Left renal pelvis (tissue), 4 donors: ENCODE results near the gene TMEM40. TPM values are rescaled to one million over a fixed set of nuclear protein-coding genes. Genes with fewer than 3 reads are reported as not detected.
"Not testable (repeated sequence)": the region's sequence is repeated elsewhere in the genome, so short reads cannot be mapped to it uniquely, and the experiment has no call there.

Experiments used
- DNase-seq, 4 donors: peaks; one replicate each; pipeline ENCODE4 v3.0.0-alpha.2; 2013; ENCODE audit warnings: low read depth in 4 of 4, low spot score in 3 of 4
- polyA plus RNA-seq, 4 donors: library from polyadenylated mRNA; unstranded; fragments of 120-200 nt; gene quantifications; one replicate each; pipeline ENCODE4 v1.2.1, GENCODE V29; 2013; ENCODE audit not compliant: insufficient read length in 4 of 4

TMEM40 gene
- polyA plus RNA-seq, 4 donors, result 0.38 to 3.4 (median 1.7) TPM

DNA sequence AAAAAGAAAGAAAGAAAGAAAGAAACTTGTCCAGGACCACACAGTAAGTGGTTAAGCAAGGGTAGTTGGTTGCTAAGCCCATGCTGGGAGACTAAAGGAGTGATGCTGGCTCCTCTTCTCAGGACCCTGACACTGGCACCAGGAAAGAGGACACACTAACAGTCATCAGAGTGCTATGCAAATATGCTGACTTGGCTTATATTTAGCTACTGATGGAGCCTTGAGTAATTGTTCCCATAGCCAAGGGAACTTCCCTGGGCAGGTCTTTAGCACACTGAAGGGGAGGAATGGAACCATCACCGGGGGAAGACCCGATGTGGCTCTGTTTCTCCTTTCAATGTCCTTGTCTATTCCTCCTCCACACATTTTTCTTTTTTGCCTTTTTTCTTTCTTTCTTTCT, 6.2 kb downstream of the TMEM40 start:
- DNase-seq, result no peak

DNA sequence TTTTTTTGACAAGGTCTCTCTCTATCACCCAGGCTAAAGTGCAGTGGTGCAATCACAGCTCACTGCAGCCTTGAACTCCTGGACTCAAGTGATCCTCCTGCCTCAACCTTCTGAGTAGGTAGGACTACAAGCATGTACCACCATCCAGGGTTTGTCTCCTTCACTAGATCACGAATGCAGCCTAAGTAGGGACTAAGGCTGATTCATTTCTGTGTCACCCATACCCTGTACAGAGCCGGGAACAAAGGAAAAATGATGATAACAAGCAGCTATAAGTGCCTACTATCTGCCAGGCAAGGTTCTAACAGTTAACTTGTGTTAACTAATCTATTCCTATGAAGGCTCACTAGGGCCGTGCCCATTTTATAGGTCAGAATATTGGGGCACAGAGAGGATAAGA, 7.0 kb downstream of the TMEM40 start:
- DNase-seq, result no peak

DNA sequence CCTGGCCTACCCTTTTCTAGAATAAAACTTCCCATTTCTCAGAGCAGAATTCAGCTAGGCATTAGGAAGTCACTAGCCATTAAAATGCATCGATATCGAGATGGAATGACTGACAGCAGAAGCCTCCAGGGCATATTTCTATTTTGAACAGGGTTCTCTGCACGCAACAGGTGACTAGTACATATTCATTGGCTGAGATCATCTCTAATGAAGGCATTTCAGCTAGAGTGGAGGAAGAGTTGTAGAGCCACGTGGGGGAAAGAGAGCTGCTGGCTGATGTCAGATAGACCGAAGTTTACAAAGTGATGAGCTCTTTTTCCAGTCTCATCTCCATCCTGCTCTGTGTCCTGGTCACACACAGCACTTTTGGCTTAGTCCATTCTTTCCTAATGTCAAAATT, 7.5 kb downstream of the TMEM40 start:
- no peak for DNase-seq

DNA sequence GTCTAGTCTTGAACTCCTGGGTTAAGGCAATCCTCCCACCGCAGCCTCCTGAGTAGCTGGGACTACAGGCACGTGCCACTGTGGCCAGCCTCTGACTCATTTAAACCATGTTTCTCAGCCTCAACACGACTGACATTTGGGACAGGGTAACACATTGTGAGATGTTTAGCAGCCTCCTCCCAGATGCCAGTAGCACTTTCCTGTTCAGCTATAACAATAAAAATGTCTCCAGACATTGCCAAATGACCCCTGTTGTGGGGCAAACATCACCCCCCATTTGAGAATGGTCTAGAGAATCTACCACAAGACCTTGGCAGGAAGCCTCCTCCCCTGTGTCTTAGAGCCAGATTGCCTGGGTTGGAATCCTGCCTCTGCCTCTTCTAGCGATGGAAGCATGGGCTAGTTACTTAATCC, 8.4 kb downstream of the TMEM40 start:
- no peak for DNase-seq

DNA sequence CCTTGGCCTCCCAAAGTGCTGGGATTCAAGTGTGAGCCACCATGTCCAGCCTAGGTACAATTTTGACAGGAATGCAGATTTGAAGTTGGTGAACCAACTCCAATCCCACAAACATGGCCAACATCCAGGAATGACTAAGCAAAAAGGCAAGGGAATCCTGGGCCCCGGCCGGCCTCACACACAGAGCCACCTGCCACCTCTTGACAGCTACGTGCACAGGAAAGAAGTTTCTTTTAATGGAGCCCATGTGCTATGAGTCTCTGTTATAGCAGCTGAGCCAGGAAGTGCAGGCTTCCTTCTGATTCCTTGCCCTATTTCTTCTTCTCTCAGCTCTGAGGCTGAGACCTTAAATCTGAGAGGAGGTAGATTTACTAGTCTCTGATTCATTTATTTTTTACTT, 8.8 kb downstream of the TMEM40 start:
- no peak for DNase-seq

DNA sequence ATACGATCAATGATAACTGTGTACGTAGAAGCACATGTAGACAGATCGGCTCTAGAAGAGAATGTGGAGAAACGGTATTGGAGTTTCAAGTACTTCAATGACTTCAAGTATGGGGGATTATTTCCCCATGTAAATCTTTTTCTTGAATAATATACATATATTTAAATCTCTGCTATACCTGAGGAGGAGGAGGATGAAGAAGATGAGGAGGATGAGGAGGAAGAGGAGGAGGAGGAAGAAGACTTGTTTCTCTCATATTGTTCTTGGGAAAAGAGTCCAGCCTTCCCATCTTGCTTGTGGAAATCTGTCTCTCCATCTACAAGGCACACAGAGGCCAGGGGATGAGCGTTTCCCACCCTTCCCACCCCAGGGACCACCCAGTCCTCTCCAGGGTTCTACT, 10.6 kb downstream of the TMEM40 start:
- no peak for DNase-seq

DNA sequence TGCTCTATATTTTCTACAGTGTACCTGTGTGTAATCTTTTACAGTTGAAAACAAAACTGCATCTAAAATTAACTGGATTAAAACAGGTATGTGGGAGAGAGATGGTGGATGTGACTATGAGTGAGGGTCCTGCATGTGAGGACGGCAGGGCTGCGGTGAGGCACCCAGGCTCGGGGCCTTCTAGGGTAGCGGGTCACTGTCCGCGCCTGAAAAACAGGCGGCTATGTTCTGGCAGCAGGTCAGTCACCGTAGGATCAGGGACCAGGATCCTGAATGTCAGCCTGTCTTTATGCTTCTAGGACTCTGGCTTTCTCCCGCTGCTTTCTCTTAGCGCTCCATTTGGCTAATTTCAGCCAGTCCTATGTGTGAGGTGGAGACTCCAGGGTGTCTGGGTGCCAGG, 12.6 kb downstream of the TMEM40 start:
- no peak for DNase-seq

DNA sequence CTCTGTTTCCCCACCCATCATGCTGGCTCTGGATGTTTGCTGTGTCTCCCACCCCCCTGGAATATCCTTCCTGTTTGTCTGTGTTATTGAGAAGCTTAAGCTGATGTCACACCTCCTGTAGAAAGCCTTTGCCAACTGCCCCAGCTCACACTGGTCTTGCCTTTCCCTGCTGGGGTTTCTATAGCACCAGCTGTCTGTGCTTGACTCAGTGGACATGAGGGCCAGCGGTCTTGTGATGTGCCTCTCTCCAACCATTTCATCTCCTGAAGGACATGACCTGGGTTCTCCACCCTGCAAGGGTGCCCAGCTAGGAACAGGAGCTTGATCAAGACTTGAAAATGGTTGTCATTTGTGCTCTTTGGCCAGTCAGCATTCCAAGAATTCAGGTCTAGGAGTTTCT, 14.7 kb downstream of the TMEM40 start:
- DNase-seq, result no peak

DNA sequence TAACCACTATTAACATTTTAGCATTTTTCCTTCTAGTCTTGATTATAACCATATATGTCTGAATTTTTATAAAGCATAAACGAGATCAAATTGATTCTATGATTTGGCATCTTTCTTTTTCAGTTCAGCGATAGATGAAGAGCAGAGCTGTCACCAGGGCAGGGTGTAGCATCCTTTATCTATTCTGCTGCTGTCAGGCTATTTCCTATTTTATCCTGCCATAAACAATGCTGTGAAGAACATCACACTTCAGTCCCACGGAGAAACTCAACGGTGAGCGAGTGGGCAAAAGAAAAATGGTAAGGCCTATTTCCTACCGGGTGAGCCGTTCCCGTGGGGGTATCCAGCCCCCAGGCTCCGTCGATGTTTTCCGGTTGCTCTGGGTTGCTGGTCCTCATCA, 15.5 kb downstream of the TMEM40 start:
- DNase-seq, result no peak

DNA sequence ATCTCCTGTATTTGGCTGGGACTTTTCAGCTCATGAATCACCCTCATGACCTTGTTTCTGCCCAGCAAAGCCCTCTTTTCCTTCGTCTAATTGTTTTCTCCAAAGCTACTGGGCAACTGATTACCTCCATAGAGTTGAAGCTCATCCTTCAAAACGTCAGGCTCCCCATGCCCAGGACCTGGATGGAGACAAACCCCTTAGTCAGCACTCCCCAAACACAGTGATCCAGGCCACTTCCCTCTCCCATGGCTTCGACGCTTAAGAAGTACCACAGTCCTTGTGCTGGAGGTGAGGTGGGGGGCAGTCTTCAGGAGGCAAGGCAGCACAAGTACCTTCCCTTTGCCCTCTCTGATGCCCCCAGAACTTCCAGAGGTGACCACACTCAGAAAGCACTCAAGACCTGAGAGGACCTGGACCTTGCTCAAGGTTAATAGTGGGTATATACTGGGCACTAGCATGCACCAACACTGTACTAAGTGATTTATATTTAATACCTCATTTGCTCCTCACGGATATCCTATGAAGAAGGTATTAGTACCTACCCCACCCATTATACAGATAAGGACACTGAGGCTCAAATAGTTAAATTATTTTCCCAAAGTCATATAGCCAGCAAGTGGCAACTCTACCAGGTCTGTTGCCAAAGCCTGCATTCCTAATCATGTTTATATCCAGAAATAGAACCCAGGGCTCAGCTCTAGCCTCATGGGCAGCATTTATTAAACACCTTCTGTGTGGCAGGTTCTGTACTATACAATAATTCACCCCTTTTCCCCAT, 16.5 kb downstream of the TMEM40 start:
- no peak for DNase-seq

DNA sequence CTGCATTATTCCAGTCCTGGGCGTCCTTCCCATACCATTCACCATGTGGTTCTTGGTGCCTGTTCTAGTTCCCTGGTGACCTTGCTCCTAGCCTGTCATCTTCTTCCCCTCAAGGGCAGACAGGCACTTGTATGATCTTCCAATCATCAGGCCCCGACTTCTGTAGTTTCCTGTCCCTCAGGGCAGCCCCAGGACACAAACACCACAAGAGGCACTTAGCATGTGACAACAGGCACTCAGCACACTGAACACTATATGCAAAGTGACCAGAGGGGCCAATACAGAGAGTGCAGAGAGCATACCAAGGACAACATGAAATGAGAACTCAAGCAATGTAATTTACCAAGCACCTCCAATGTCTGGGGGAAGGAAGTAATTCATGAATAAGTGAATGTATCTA, 17.9 kb downstream of the TMEM40 start:
- DNase-seq, result no peak

DNA sequence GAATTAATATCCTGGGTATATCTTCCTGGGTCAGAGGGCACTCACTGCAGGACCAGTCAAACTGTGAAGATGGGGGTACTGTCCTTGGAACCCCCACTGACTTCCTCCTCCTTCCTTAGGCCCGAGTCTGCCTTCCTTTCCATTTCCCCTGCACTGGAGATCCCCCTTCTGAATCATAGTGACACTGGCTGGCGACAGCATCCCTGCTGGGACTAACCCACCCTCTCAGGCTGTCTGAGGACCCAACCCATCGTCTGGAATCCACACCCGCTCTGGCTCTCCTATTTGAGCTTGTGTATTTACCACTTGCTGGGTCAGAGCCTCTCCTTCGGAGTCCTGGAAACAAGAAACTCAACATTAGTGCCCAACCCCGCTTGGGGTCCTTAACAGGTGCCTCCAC, 21.2 kb downstream of the TMEM40 start:
- DNase-seq, result no peak

DNA sequence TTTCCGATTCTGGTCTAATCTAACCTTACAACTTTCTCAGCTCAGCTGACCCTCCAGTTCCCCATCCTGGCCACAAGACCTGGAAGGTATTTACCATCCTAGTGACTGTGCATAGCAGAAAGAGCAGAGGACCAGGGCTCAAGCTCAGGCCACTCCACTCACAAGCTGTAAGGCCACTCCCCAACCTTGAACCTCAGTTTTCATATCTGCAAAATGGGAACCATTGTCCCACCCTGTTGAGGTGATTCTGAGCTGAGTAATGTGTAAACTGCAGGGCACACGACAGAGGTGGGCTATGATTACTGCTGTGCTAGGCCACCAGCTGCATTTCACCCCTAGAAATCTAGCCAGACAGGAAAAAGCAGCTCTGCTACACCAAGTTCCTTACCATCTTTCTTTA, 21.7 kb downstream of the TMEM40 start:
- no peak for DNase-seq

DNA sequence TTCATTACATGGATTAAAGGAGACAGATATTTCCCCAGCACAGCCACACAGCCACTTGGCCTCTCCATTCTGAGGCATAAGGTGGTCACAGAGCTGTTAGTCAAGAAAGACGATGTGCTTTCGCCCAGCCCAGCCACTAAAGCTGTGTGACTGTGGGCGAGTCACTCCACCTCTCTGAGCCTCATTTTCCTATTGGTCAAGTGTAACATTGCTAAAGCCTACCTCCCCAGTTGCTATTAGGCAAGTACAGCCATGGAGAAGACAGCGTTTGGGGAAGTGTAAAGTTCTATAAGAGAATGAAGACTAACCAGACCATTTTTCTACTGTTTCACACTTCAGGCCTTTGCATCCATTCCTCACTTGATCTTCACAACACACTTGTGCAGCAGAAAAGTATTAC, 24.1 kb downstream of the TMEM40 start:
- DNase-seq, result no peak

DNA sequence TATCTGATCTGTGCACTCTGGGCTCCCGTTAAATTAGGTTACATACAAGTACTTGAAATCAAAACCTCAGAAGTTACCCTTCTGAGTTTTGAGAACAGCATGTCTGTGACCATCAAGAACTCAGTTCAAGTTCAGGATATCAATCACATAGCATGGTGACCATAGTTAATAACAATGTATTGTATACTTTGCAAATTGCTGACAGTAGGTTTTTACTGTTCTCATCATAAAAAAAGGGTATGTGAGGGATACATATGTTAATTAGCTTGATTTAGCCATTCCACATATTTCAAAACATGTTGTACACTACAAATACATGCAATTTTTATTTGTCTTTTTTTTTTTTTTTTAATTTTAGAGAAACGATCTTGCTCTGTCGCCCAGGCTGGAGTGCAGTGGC, 25.5 kb downstream of the TMEM40 start:
- no peak for DNase-seq

DNA sequence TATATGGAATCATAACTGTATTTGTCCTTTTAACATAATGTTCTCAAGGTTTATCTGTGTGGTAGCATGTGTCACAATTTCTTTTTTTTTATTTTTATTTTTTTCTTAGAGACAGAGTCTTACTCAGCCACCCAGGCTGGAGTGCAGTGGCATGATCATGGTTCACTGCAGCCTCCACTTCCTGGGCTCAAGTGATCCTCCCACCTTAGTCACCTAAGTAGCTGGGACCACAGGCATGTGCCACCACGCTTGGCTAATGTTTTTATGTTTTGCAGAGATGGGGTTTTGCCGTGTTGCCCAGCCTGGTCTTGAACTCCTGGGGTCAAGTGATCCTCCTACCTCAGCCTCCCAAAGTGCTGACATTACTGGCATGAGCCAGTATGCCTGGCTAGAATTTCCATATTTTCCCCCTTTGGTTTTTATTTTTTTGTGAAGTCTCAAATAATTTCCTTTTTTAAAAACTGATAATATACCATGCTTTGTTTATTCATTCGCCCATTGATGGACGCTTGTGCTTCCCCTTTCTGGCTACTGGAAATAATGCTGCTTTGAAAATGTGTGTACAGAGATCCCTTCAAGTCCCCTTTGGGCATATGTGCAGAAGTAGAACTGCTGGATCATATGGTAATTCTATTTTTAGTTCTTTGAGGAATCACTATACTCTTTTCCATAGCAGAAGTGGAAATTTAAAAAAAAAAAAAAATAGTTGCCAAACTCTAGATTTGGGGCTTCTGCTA, 28.4 kb downstream of the TMEM40 start:
- no peak for DNase-seq

DNA sequence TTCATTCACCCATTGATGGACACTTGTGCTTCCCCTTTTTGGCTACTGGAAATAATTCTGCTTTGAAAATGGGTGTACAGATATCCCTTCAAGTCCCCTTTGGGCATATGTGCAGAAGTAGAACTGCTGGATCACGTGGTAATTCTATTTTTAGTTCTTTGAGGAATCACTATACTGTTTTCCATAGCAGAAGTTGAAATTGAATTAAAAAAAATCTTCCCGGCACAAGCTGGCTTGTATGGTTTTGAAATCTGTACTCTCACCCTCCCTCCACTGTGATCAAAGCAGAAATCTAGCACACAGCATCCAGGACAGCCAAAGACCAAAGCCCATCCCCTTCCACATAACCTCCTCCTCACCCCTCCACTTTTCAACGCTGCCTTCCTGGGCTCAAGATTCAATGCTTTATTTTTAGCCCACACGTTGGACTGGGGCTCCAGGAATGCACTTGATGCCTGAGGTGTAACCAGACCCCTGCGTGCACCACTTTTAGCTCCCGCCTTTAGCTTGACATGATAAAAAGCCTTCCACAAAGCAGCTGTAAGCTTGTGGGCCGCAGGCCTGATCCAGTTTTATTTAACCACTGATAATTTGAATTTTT, 29.9 kb downstream of the TMEM40 start:
- DNase-seq, result peak in 1 of 4 donors; percentile 49

DNA sequence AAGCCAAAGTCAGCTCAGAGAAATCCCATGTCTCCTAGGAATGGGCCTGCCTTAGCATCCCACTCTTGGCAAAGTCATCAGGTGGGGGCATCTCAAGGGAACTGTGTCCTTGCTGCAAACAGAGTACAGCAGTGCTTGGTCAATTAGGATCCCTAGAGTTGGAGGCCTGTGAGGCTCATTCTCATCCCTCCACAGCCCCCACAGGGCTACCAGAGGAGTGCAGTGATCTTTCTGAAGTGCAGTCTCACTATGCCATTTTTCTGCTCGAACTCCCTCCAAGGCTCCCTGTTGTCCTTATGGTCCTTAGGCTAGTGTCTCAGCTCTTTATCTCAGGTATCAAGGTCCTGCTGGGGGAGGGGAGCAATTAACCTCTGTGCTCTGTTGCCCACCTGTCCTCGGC, 31.1 kb downstream of the TMEM40 start:
- no peak for DNase-seq

DNA sequence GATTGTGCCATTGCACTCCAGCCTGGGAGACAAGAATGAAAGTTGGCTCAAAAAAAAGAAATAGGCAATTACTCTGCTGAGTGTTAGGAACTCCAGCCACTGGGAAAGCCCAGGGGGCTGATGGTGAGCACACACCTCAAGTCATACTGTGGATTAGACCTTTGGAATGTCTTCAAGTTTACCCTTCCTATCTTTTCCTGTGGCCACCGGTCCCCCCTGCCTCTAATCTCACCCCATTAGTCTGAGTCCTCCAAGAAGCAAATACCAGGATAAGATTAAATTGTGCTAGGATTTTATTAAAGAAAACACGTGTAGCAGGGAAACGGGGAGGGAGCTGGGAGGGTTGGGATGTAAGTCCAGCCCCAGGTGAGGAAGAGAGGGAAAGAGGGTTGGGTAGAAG, 31.6 kb downstream of the TMEM40 start:
- no peak for DNase-seq

DNA sequence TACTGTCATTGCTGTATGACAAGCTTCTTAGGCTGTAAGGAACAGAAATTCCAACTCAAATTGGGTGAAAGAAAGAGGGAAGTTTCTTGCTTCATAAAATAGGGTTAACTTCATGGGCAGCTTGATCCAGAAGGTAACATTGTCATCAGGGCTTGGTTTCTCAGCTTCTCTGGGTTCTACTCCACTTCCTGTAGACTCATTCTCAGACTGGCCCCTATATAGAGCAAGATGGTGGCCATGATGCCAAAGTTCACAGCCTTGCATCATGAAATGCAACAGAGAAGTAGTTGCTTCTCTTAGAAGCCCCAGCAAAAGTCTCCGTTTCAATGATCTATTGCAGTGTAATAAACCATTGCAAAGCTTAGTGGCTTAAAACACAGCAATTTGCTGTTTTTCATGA, 33.6 kb downstream of the TMEM40 start:
- no peak for DNase-seq

DNA sequence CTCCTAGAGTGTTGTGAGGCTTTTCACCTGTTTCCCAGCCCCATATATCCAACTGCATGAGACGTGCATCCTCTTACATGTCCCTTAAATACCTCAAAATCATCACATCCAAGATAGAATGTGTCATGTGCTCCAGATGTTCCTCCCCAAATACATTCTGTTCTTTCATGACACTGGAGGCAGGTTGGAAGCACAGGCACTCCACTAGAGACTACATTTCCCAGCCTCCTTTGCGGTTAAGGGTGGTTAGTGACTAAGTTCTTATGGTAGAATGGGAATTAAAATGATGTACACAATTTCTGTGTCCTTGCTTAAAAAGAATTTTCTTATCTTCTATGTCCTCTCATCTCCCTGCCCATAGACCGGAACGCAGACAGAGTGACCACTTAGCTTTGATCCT, 34.3 kb downstream of the TMEM40 start:
- DNase-seq, result no peak

DNA sequence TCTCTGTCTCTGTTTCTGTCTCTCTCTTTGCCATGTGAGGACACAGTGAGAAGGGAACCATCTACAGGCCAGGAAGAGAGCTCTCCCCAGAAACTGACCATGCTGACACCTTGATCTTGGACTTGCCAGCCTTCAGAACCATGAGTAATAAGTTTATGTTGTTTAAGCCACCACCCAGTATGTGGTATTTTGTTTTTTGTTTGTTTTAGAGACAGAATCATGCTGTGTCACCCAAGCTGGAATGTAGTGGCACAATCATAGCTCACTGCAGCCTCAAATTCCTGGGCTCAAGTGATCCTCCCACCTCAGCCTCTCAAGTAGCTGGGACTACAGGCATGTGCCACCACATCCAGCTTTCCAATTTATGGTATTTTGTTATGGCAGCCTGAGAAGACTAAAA, 35.7 kb downstream of the TMEM40 start:
- not testable (repeated sequence) for DNase-seq
